Erythroblast (primary cell): ENCODE measurements around the gene GMFB.
A peak's percentile ranks its signal among the peaks of the same experiment; 100 is the strongest.

Source experiments
- DNase-seq, 2 experiments: peaks; one replicate each; lab custom pipeline; 2025; lab: John Stamatoyannopoulos, UW
- GATA1 ChIP-seq: IDR thresholded peaks from 2 replicates; pipeline ENCODE4 v1.6.1; 2011; ENCODE audit warnings: low read depth, mild to moderate bottlenecking, control low read depth, low read length, moderate library complexity
- POLR2A ChIP-seq: IDR thresholded peaks from 2 replicates; pipeline ENCODE4 v1.6.1; 2011; ENCODE audit warnings: mild to moderate bottlenecking, low read length

GMFB gene

GRCh38 chr14:54488646-54489317 lies at the start of gene GMFB:
Gene GMFB (minus strand): TSS chr14:54488980. CDS start chr14:54488927, 53 bp downstream.
- TF ChIP-seq GATA1 (no peak), POLR2A (peak; percentile 83)
- peak; percentile 93 to 94 for DNase-seq

GRCh38 chr14:54538055-54538454 lies 49.3 kb upstream of the GMFB start:
- TF ChIP-seq POLR2A (no peak), GATA1 (no peak)
- no peak for DNase-seq

GRCh38 chr14:54537651-54538050 lies 48.9 kb upstream of the GMFB start:
- DNase-seq: no peak
- TF ChIP-seq GATA1: no peak
- TF ChIP-seq POLR2A: no peak

GRCh38 chr14:54535646-54536045 lies 46.9 kb upstream of the GMFB start:
- no peak for TF ChIP-seq POLR2A
- no peak for TF ChIP-seq GATA1
- DNase-seq: no peak

GRCh38 chr14:54535126-54535525 lies 46.3 kb upstream of the GMFB start:
- no peak for DNase-seq
- TF ChIP-seq POLR2A (no peak), GATA1 (no peak)

- TF ChIP-seq POLR2A (no peak), GATA1 (no peak)
Measured at GRCh38 chr14:54533100-54533499, 44.3 kb upstream of the GMFB start.

GRCh38 chr14:54532111-54533012 lies 43.6 kb upstream of the GMFB start:
- no peak for DNase-seq
- TF ChIP-seq GATA1: no peak
- TF ChIP-seq POLR2A: no peak

More at GRCh38 chr14:54533100-54533499, 44.3 kb upstream of the GMFB start:
- DNase-seq: no peak

GRCh38 chr14:54529811-54530210 lies 41.0 kb upstream of the GMFB start:
- DNase-seq: no peak
- TF ChIP-seq GATA1 (no peak), POLR2A (no peak)

GRCh38 chr14:54528973-54529372 lies 40.2 kb upstream of the GMFB start:
- DNase-seq: no peak
- no peak for TF ChIP-seq POLR2A
- no peak for TF ChIP-seq GATA1

- DNase-seq: no peak
- no peak for TF ChIP-seq GATA1
- no peak for TF ChIP-seq POLR2A
Measured at GRCh38 chr14:54524410-54524809, 35.6 kb upstream of the GMFB start.

GRCh38 chr14:54516709-54517108 lies 27.9 kb upstream of the GMFB start:
- no peak for DNase-seq
- TF ChIP-seq POLR2A (no peak), GATA1 (no peak)

- no peak for DNase-seq
- TF ChIP-seq GATA1 (no peak), POLR2A (no peak)
Measured at GRCh38 chr14:54515670-54516069, 26.9 kb upstream of the GMFB start.

- no peak for TF ChIP-seq POLR2A
- no peak for TF ChIP-seq GATA1
- no peak for DNase-seq
Measured at GRCh38 chr14:54512393-54512792, 23.6 kb upstream of the GMFB start.
